H54 (cell line): Measurements from ENCODE around the gene GSTT4.

Experiments used
- DNase-seq: peaks from one replicate; pipeline ENCODE4 v3.0.0; 2011; ENCODE audit warnings: low spot score, mixed read lengths; ENCODE audit not compliant: insufficient read length
- FAIRE-seq: peaks from 3 replicates; lab custom pipeline; 2011; peaks lifted over from hg19 to GRCh38; lab: Jason Lieb, UNC
- POLR2A ChIP-seq: IDR thresholded peaks from 2 replicates; pipeline ENCODE4 v1.6.1; 2011; ENCODE audit warnings: low read depth, mild to moderate bottlenecking, low read length

The GSTT4 gene

GRCh38 chr22:24033731-24034130, 28.5 kb upstream of the GSTT4 start:
- FAIRE-seq: no peak
- no peak for TF ChIP-seq POLR2A

GRCh38 chr22:24030186-24030702, 25.0 kb upstream of the GSTT4 start:
- no peak for TF ChIP-seq POLR2A
- no peak for DNase-seq

More at GRCh38 chr22:24033731-24034130, 28.5 kb upstream of the GSTT4 start:
- no peak for DNase-seq

DNA sequence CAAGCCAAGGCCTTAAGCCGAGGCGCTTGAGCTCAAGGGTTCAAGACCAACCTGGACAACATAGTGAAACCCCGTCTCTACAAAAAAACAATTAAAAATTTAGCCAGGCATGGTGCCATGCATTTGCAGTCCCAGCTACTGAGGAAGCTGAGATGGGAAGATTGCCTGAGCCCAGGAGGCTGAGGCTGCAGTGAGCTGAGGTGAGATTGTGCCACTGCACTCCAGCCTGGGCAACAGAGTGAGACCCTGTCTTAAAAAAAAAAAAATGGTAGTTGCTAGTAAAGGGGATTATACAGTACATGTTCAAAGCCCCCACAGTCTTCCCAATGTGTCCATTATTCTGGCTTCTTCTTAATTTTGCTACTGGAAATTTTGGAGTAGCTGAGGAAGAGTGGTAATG, 24.1 kb upstream of the GSTT4 start:
- no peak for TF ChIP-seq POLR2A
- no peak for FAIRE-seq
- DNase-seq: no peak

More at GRCh38 chr22:24030186-24030702, 25.0 kb upstream of the GSTT4 start:
- FAIRE-seq: no peak

GRCh38 chr22:24028533-24028932, 23.3 kb upstream of the GSTT4 start:
- no peak for TF ChIP-seq POLR2A
- FAIRE-seq (no peak), DNase-seq (no peak)

DNA sequence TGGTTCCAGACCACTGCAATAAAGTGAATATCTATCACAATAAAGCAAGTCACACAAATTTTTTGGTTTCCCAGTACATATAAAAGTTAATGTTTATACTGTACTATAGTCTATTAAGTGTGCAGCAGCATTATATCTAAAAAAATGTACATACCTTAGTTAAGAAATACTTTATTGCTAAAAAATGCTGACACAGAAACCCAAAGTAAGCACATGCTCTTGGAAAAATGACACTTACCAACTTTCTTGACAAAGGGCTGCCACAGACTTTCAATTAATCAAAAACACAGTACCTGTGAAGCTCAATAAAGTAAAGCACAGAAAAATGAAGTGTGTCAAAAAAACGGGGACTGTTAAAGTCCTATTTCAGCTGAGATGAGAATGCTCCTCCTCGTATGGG, 22.7 kb upstream of the GSTT4 start:
- TF ChIP-seq POLR2A: no peak
- DNase-seq (no peak), FAIRE-seq (no peak)

DNA sequence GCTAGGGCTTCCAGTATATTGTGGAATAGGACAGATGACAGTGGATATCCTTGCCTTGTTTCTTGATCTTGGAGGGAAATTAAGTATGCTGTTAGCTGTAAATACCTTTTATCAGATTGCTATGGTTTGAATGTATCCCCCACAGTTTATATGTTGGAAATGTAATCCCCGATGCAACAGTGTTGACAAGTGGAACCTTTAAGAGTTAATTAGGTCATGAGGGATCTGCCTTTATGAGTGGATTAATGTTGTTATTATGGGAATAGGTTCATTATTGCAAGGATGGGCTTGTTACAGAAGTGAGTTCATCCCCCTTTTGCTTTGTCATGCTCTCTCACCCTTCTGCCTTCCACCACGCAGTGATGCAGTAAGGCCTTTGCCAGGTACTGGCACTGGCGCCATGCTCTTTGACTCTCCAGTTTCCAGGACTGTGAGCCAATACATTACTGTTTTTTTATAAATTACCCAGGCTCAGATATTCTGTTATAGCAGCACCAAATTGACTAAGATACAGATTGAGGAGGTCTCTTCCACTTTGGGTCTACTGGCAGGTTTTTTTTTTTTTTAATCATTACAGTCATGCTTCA, 22.2 kb upstream of the GSTT4 start:
- TF ChIP-seq POLR2A: no peak
- FAIRE-seq (no peak), DNase-seq (no peak)

- FAIRE-seq: no peak
- no peak for TF ChIP-seq POLR2A
- no peak for DNase-seq
Measured at GRCh38 chr22:24026733-24027132, 21.5 kb upstream of the GSTT4 start.

DNA sequence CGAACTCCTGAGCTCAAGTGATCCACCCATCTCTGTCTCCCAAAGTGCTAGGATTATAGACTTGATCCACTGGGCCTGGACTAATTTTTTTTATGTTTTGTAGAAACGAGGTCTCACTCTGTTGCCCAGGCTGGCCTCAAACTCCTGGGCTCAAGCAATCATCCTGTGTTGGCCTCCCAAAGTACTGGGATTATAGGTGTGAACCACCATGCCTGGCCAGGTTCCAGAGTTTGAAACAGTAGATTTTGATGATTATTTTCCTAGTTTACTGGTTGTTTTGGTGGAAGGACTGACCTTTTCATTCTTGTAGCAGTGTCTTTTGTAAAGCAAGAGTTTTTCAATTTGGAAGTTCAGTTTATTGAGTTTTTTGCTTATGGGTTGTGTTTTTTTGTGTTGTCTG, 20.8 kb upstream of the GSTT4 start:
- FAIRE-seq: no peak
- TF ChIP-seq POLR2A: no peak
- DNase-seq: no peak

DNA sequence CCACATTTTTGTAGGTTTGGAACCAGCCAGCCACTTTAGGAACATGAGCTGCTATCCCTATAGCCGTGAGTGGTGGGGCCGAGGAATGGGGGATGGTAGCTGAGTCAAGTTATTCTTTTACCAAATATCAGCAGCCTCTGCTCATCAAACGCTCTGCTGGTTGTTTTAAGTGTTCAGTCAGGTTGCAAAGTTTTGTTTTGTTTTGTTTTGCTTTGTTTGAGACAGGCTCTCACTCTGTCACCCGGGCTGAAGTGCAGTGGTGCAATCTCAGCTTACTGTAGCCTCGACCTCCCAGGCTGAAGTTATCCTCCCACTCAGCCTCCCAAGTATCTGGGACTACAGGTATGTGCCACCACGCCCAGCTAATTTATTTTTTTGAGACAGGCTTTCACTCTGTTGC, 20.2 kb upstream of the GSTT4 start:
- FAIRE-seq: no peak
- no peak for TF ChIP-seq POLR2A
- no peak for DNase-seq

- FAIRE-seq (no peak), DNase-seq (no peak)
- no peak for TF ChIP-seq POLR2A
Measured at GRCh38 chr22:24024354-24024753, 19.1 kb upstream of the GSTT4 start.

- DNase-seq (no peak), FAIRE-seq (no peak)
- TF ChIP-seq POLR2A: no peak
Measured at GRCh38 chr22:24023204-24023789, 18.0 kb upstream of the GSTT4 start.

DNA sequence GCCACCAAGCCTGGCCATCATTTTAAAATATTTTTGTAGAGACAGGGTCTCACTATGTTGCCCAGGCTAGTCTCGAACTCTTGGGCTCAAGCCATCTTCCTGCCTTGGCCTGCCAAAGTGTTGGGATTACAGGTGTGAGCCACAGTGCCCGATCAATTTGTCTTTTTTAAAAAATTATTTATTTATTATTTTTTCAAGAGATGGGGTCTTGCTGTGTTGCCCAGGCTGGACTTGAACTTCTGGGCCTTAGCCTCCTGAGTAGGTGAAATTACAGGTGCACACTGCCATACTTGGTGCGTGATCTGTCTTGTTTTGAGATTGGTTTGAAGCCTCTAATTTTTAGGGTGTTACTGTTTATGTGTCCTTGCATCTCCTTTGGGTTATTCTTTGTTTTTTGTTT, 16.1 kb upstream of the GSTT4 start:
- FAIRE-seq: no peak
- no peak for TF ChIP-seq POLR2A
- DNase-seq: no peak

DNA sequence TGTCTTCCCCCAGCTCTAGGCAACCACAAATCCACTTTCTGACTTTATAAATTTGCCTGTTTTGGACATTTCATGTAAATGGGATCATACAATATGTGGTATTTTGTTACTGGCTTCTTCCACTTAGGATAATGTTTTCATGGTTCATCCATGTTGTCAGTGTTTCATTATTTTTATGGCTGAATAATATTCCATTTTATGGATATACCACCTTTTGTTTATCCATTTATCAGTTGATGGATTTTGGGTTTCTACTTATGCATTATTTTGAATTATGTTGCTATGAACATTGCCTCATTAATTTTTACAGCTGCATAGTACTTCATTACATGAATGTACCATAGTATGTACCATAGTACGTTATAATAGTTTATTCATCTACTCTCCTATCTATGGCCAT, 10.9 kb upstream of the GSTT4 start:
- no peak for TF ChIP-seq POLR2A
- FAIRE-seq (no peak), DNase-seq (no peak)

DNA sequence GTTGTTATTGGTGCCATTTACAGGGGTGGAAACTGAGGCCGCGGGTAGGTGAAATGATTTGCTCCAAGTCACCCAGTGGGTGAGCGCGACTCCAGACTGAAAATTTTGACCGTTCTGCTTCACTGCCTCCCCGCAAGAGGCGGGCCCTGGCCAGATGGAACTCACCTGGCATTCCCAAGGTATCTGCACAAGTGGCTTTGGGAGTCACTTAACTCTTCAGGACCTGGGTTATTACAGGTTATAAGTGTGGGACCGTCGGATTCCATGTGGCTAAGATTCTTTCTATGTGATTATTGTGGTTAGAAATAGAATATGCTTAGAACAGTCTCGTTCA, 6.4 kb upstream of the GSTT4 start:
- DNase-seq: no peak
- FAIRE-seq: no peak

DNA sequence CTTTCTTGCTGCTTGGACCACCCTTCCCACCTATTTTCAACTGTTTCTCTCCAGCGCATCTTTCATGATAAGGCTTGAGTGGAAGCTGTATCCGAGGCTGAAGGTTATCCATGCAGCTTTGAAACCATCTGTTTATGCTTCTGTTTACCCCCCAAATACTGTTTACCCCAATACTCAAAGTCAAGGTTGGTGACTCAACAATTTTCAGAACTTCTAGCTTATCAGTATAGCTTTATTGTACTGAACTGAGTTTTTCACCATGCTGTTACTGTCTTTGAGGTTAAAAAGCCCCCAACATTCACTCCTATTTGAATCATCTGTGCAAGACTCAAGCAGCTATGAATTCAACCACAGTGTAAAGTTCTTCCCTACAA, 4.8 kb upstream of the GSTT4 start:
- no peak for FAIRE-seq
- no peak for DNase-seq
- TF ChIP-seq POLR2A: no peak

More for the DNA sequence above, 6.4 kb upstream of the GSTT4 start:
- TF ChIP-seq POLR2A: no peak
